ENCODE results near the gene COQ10A. TPM values are rescaled to one million over a fixed set of nuclear protein-coding genes. Genes with fewer than 3 reads are reported as not detected.

The COQ10A gene
- polyA plus RNA-seq, 1 donor (not counting 4 experiments of a cell fraction or from before 2014, with no cell fraction given): 11.6 TPM

- dilution Hi-C loops (cut with MboI; ENCODE audit: extremely low pct_ligation_motif_present, low sequenced_read_pairs): no loop called here
These were observed 36.8 kb upstream of the COQ10A start, which contains the start of gene SLC39A5 for GRCh38 chr12:56229916-56230431. Gene SLC39A5, plus strand, starts transcription at chr12:56230051. Its CDS starts 1,224 bp downstream, at chr12:56231275.

GRCh38 chr12:56230432-56231183 lies 36.1 kb upstream of the COQ10A start:
- Histone ChIP-seq H3K4me3 (ENCODE audit: control insufficient read depth in 2 of 3, extremely low read depth in 1 of 3, insufficient read depth in 2 of 3, low read depth in 1 of 3, low read length in 3 of 3) (no peak overlapping the region), H3K9ac (ENCODE audit: control insufficient read depth, extremely low read depth, insufficient read depth, low read length) (no peak overlapping the region), H3K9me1 (ENCODE audit: control insufficient read depth, extremely low read depth, insufficient read depth, low read length) (no peaks in the 10 kb centered on the region), H3K4me1 (ENCODE audit: control insufficient read depth, extremely low read depth, insufficient read depth, low read length) (no peaks in the 10 kb centered on the region), H3K27me3 (ENCODE audit: control insufficient read depth, extremely low read depth, insufficient read depth, low read length) (no peaks in the 10 kb centered on the region), H2AFZ (ENCODE audit: control insufficient read depth, low read length) (no peak overlapping the region), H4K20me1 (ENCODE audit: control insufficient read depth, extremely low read depth, insufficient read depth, low read length) (no peaks in the 10 kb centered on the region), H3K27ac (ENCODE audit: control insufficient read depth, insufficient read depth, low read length) (no peak overlapping the region), H3K79me2 (ENCODE audit: control insufficient read depth, insufficient read depth, low read length) (no peaks in the 10 kb centered on the region), H3K36me3 (ENCODE audit: control insufficient read depth in 2 of 2, extremely low read depth in 1 of 2, insufficient read depth in 2 of 2, low read length in 2 of 2) (peaks cover 0 to 3% of the 10 kb centered on the region in 2 experiments), H3K9me3 (ENCODE audit: control insufficient read depth, low read depth, low read length) (no peaks in the 10 kb centered on the region), H3K4me2 (ENCODE audit: control insufficient read depth, extremely low read depth, insufficient read depth, low read depth, low read length) (no peak overlapping the region)
- dilution Hi-C loops (cut with MboI; ENCODE audit: extremely low pct_ligation_motif_present, low sequenced_read_pairs): no loop called here
- no peak for TF ChIP-seq EZH2 (IDR thresholded peaks at IDR 0.05; ENCODE audit: low read length)
- no peak for TF ChIP-seq CTCF (optimal IDR thresholded peaks at IDR 0.05 in 1 of 3, IDR thresholded peaks at IDR 0.05 in 1 of 3, conservative IDR thresholded peaks at IDR 0.05 in 1 of 3; ENCODE audit: extremely low read depth in 1 of 3, insufficient read depth in 2 of 3, low read length in 3 of 3)
- FAIRE-seq (no peak), DNase-seq (ENCODE audit: low read depth, low spot score) (no peak)

More at GRCh38 chr12:56229916-56230431, 36.8 kb upstream of the COQ10A start, which contains the start of gene SLC39A5:
- Histone ChIP-seq H3K9me1 (ENCODE audit: control insufficient read depth, extremely low read depth, insufficient read depth, low read length) (no peaks in the 10 kb centered on the region), H3K79me2 (ENCODE audit: control insufficient read depth, insufficient read depth, low read length) (no peaks in the 10 kb centered on the region), H3K27ac (ENCODE audit: control insufficient read depth, insufficient read depth, low read length) (no peak within 1 kb of the TSS), H3K4me2 (ENCODE audit: control insufficient read depth, extremely low read depth, insufficient read depth, low read depth, low read length) (no peak within 1 kb of the TSS), H4K20me1 (ENCODE audit: control insufficient read depth, extremely low read depth, insufficient read depth, low read length) (no peaks in the 10 kb centered on the region), H3K9ac (ENCODE audit: control insufficient read depth, extremely low read depth, insufficient read depth, low read length) (no peak within 1 kb of the TSS), H3K36me3 (ENCODE audit: control insufficient read depth in 2 of 2, extremely low read depth in 1 of 2, insufficient read depth in 2 of 2, low read length in 2 of 2) (peaks cover 0 to 4% of the 10 kb centered on the region in 2 experiments), H3K4me1 (ENCODE audit: control insufficient read depth, extremely low read depth, insufficient read depth, low read length) (peaks cover 3% of the 10 kb centered on the region), H2AFZ (ENCODE audit: control insufficient read depth, low read length) (no peak within 1 kb of the TSS), H3K4me3 (ENCODE audit: control insufficient read depth in 2 of 3, extremely low read depth in 1 of 3, insufficient read depth in 2 of 3, low read depth in 1 of 3, low read length in 3 of 3) (no peak within 1 kb of the TSS), H3K27me3 (ENCODE audit: control insufficient read depth, extremely low read depth, insufficient read depth, low read length) (no peaks in the 10 kb centered on the region), H3K9me3 (ENCODE audit: control insufficient read depth, low read depth, low read length) (no peaks in the 10 kb centered on the region)
- DNase-seq (ENCODE audit: low read depth, low spot score) (no peak), FAIRE-seq (no peak)
- TF ChIP-seq CTCF (optimal IDR thresholded peaks at IDR 0.05 in 1 of 3, IDR thresholded peaks at IDR 0.05 in 1 of 3, conservative IDR thresholded peaks at IDR 0.05 in 1 of 3; ENCODE audit: extremely low read depth in 1 of 3, insufficient read depth in 2 of 3, low read length in 3 of 3) (no peak), EZH2 (IDR thresholded peaks at IDR 0.05; ENCODE audit: low read length) (no peak)
